GM19193 (cell line): ENCODE data around the gene MYO18A.

Source experiments
- POLR2A ChIP-seq: IDR thresholded peaks from 4 replicates; pipeline ENCODE4 v1.6.1; 2011; ENCODE audit not compliant: insufficient read depth, insufficient read length; ENCODE audit errors: extremely low read depth

Gene MYO18A

GRCh38 chr17:29197516-29198272 lies 17.5 kb upstream of the MYO18A start:
- no peak for TF ChIP-seq POLR2A

- TF ChIP-seq POLR2A: no peak
Observed at GRCh38 chr17:29196769-29197515, 16.7 kb upstream of the MYO18A start.

- no peak for TF ChIP-seq POLR2A
Observed at GRCh38 chr17:29195465-29196081, 15.4 kb upstream of the MYO18A start.

- no peak for TF ChIP-seq POLR2A
Observed at GRCh38 chr17:29194669-29195068, 14.5 kb upstream of the MYO18A start.

GRCh38 chr17:29193146-29193545 lies 12.9 kb upstream of the MYO18A start:
- TF ChIP-seq POLR2A: no peak

GRCh38 chr17:29190592-29191207 lies 10.5 kb upstream of the MYO18A start:
- no peak for TF ChIP-seq POLR2A

GRCh38 chr17:29190039-29190438 lies 9.8 kb upstream of the MYO18A start:
- no peak for TF ChIP-seq POLR2A

GRCh38 chr17:29189355-29189754 lies 9.2 kb upstream of the MYO18A start:
- TF ChIP-seq POLR2A: no peak

GRCh38 chr17:29181226-29181625 lies 1.0 kb upstream of the MYO18A start:
- TF ChIP-seq POLR2A: no peak

GRCh38 chr17:29180788-29181160 lies 576 bp upstream of the MYO18A start:
- no peak for TF ChIP-seq POLR2A

GRCh38 chr17:29179232-29180033 lies 765 bp downstream of the MYO18A start:
- no peak for TF ChIP-seq POLR2A

GRCh38 chr17:29178750-29179231 lies 1.4 kb downstream of the MYO18A start:
- no peak for TF ChIP-seq POLR2A

GRCh38 chr17:29177871-29178749 lies 2.1 kb downstream of the MYO18A start:
- no peak for TF ChIP-seq POLR2A

- TF ChIP-seq POLR2A: no peak
Observed at GRCh38 chr17:29177541-29177870, 2.7 kb downstream of the MYO18A start.
